Epithelial cell of proximal tubule (primary cell): Measurements from ENCODE around the gene GRAMD1A. TPM values are rescaled to one million over a fixed set of nuclear protein-coding genes. Genes with fewer than 3 reads are reported as not detected.

Source experiments
- DNase-seq: peaks from one replicate; pipeline ENCODE4 v3.0.0-alpha.2; 2011; ENCODE audit warnings: low read depth
- H3K4me3 ChIP-seq: 2 replicates; pipeline ENCODE4 v1.5.1; 2011; ENCODE audit warnings: low read depth, mild to moderate bottlenecking, low read length
- total RNA-seq: library from RNA; depleted of rRNA; stranded (reverse); fragments of >200 nt; gene quantifications from 2 replicates; pipeline ENCODE4 v1.2.3, GENCODE V29; 2015
- TF ChIP-seq, protein P1 (sequence below): conservative IDR thresholded peaks from 2 replicates; pipeline ENCODE4 v1.5.1; 2012; ENCODE audit warnings: low read depth, mild to moderate bottlenecking, low read length

The GRAMD1A gene
- total RNA-seq, 1 donor from 2014 or later = 67.7 TPM

DNA sequence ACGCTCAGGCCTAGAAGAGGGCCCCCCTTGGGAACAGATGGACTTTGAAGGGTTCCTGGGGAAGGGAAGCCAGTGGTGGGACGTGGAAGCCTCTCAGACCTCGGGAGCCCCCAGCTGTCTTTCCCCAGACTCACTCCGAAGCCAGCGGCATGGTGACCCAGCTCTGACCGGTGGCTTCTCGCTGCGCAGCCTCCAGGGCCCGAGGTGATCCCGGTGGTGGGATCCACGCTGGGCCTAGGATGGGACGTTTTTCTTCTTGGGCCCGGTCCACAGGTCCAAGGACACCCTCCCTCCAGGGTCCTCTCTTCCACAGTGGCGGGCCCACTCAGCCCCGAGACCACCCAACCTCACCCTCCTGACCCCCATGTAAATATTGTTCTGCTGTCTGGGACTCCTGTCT is 66.0 kb downstream of the GRAMD1A start:
- H3K4me3 ChIP-seq = no peak overlapping the region
- TF ChIP-seq, protein P1, sequence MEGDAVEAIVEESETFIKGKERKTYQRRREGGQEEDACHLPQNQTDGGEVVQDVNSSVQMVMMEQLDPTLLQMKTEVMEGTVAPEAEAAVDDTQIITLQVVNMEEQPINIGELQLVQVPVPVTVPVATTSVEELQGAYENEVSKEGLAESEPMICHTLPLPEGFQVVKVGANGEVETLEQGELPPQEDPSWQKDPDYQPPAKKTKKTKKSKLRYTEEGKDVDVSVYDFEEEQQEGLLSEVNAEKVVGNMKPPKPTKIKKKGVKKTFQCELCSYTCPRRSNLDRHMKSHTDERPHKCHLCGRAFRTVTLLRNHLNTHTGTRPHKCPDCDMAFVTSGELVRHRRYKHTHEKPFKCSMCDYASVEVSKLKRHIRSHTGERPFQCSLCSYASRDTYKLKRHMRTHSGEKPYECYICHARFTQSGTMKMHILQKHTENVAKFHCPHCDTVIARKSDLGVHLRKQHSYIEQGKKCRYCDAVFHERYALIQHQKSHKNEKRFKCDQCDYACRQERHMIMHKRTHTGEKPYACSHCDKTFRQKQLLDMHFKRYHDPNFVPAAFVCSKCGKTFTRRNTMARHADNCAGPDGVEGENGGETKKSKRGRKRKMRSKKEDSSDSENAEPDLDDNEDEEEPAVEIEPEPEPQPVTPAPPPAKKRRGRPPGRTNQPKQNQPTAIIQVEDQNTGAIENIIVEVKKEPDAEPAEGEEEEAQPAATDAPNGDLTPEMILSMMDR = no peak
- DNase-seq = no peak

DNA sequence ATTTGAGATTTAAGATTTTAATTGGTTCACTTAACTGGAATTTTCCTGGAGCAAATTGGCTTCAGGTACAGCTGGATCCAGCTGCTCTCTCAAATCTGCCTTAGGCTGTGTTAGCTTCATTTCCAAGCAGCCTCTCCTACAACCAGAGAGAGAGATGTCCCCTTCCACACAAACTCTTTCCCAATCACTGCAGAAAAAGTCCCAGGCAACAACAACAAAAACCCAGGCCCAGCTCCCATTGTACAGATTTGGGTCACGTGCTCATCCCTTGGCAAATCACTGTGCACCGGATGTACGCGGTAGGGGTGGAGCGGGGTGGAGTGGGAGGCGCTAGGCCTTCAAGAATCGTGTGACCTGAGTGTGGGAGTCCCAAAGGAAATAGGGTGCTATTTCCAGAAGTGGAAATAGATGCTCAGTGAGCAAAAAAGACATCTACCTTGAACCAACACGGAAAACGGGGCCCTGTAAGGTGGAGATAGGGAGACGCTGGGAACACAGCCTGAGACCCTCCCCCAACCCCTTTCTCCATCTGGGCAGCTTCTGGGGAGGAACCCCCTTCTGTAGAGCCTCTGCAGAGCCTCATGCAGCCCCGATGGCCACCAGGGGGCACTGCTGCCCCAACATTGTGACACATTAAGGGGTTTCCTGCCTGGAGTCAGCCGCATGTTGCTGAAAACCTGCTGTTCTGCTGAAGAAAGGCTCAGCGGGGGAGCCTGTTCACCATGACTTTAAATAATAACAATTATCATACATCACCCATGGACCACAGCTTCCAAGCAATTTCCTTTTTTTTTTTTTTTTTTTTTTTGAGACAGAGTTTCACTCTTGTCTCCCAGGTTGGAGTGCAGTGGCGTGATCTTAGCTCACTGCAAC is 66.8 kb downstream of the GRAMD1A start:
- TF ChIP-seq, protein P1 = peak; percentile 92
- DNase-seq = no peak
- H3K4me3 ChIP-seq = no peak overlapping the region

DNA sequence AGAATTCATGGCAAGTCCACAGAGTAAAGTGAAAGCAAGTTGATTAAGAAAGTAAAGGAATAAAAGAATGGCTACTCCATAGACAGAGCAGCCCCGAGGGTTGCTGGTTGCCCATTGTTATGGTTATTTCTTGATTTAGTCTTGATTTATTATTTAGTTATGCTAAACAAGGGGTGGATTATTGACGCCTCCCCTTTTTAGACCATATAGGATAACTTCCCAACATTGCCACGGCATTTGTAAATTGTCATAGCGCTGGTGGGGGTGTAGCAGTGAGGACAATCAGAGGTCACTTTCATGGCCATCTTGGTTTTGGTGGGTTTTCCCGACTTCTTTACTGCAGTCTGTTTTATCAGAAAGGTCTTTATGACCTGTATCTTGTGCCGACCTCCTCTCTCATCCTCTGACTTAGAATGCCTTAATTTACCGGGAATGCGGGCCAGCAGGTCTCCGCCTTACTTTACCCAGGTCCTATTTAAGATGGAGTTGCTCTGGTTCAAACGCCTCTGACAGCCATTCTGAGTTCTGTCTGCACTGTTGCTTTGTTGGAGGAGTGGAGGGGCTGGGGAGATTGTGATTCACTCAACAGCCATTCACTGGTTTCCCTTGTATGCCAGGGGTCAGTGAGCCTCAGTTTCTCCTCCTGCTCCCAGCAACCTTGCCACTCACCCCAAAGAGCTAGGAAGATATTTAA is 69.0 kb downstream of the GRAMD1A start:
- no peak for DNase-seq
- TF ChIP-seq, protein P1 = no peak
- H3K4me3 ChIP-seq = no peak overlapping the region

DNA sequence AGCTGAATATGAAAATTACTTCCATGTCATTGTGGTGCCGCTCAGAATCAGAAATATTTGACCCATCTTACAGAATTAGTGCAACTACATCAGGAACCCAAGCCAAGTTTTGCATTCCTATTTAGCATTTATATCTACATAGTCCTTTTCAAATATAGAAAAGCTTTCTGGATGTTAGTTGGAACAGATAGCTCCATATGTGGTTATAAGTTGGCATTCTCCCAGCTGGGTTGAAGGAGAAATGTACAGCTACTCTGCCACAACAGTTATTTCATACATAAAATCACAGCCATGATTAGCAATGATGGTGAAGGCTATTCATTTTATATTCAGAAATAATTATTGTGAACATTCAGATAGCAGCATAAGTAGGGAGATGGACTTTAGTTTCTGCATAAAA is 69.6 kb downstream of the GRAMD1A start:
- TF ChIP-seq, protein P1 = no peak
- no peak overlapping the region for H3K4me3 ChIP-seq
- no peak for DNase-seq

DNA sequence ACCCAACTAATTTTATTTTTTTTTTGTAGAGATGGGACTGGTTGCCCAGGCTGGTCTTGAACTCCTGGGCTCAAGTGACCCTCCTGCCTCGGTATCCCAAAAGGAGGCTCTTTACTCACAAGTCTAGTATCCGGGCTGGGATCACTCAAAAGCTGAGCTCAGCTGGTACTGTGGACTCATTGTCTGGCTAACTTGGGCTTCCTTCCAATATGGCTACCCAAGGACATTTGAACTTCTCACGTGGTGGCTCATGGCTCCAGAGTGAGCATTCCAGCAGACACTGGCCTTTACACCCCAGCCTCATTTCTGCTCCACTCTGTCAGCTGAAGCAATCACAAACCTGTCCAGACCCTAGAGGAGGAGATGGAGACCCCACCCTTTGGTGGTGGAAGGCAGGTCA is 70.3 kb downstream of the GRAMD1A start:
- TF ChIP-seq, protein P1 = no peak
- no peak for DNase-seq
- no peak overlapping the region for H3K4me3 ChIP-seq

DNA sequence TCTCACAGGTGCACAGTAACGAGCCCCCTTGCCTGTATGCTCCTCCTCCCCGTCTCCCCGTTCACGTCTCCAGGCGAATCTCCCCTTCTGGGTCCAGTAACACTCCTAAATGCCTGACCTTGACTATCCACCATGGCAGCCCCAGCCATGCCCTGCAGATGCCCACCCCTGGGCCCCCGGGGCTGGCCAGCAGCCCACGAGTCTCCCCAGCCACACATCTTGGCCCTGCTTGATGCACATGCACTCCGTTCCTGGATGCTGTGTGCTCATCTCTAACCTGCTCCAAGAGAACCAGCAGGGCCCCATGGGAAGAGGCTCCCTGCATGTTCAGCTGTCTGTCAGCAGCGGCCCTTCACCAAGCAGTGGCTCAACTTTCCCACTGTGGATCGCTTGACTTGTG is 73.4 kb downstream of the GRAMD1A start:
- DNase-seq = no peak
- H3K4me3 ChIP-seq = no peak overlapping the region
- TF ChIP-seq, protein P1 = no peak
